Measurements from ENCODE around the gene GALNTL6. TPM values are rescaled to one million over a fixed set of nuclear protein-coding genes. Genes with fewer than 3 reads are reported as not detected.
A peak's percentile ranks its signal among the peaks of the same experiment; 100 is the strongest.

GALNTL6 gene
- total RNA-seq, 1 donor from 2014 or later = 0.61 TPM

DNA sequence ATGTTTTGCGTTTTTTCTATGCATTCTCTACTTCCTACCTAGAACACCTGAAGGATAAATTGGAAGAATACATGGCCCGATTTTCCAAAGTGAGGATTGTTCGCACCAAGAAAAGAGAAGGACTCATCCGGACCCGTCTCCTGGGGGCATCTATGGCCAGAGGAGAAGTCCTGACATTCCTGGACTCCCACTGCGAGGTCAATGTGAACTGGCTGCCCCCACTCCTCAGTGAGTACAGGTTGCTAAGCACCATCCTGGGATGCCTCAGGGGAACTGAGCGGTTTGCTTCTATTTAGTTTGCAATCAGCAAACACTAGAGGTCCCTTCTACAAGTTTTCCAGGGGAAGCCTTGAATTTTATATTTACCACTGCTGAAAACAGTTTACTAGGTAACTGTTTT, 996.1 kb downstream of the GALNTL6 start:
- Histone ChIP-seq H3K4me3 (ENCODE audit: insufficient read depth, low read depth, low read length) (no peak overlapping the region), H3K4me1 (ENCODE audit: insufficient read depth, low read length) (no peaks in the 10 kb centered on the region), H3K36me3 (ENCODE audit: insufficient read depth, low read length) (no peaks in the 10 kb centered on the region), H3K27me3 (ENCODE audit: insufficient read depth, low read length) (no peaks in the 10 kb centered on the region), H2AFZ (ENCODE audit: low read depth, low read length) (no peak overlapping the region), H3K79me2 (ENCODE audit: insufficient read depth, low read length) (no peaks in the 10 kb centered on the region), H3K9ac (ENCODE audit: low read length) (no peak overlapping the region), H3K9me3 (ENCODE audit: insufficient read depth, low read depth, low read length) (no peaks in the 10 kb centered on the region), H3K27ac (ENCODE audit: low read depth, low read length) (no peak overlapping the region), H3K4me2 (ENCODE audit: low read length) (no peak overlapping the region), H4K20me1 (ENCODE audit: insufficient read depth, low read length) (no peaks in the 10 kb centered on the region)
- Mint-ChIP-seq H3K4me3 (ENCODE audit: unreplicated experiment) (no peak overlapping the region), H3K36me3 (ENCODE audit: low read depth, unreplicated experiment) (no peaks in the 10 kb centered on the region), H3K9me3 (ENCODE audit: unreplicated experiment) (no peaks in the 10 kb centered on the region), H3K27me3 (ENCODE audit: low read depth, unreplicated experiment) (no peaks in the 10 kb centered on the region), H3K27ac (ENCODE audit: unreplicated experiment) (no peak overlapping the region), H3K4me1 (ENCODE audit: low read depth, unreplicated experiment) (peaks cover 21% of the 10 kb centered on the region)
- no peak for FAIRE-seq
- no peak for DNase-seq (ENCODE audit: low read depth)
- TF ChIP-seq EZH2 (IDR thresholded peaks at IDR 0.05; ENCODE audit: insufficient read depth, low read length) = no peak
- TF ChIP-seq, protein P1, sequence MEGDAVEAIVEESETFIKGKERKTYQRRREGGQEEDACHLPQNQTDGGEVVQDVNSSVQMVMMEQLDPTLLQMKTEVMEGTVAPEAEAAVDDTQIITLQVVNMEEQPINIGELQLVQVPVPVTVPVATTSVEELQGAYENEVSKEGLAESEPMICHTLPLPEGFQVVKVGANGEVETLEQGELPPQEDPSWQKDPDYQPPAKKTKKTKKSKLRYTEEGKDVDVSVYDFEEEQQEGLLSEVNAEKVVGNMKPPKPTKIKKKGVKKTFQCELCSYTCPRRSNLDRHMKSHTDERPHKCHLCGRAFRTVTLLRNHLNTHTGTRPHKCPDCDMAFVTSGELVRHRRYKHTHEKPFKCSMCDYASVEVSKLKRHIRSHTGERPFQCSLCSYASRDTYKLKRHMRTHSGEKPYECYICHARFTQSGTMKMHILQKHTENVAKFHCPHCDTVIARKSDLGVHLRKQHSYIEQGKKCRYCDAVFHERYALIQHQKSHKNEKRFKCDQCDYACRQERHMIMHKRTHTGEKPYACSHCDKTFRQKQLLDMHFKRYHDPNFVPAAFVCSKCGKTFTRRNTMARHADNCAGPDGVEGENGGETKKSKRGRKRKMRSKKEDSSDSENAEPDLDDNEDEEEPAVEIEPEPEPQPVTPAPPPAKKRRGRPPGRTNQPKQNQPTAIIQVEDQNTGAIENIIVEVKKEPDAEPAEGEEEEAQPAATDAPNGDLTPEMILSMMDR (IDR thresholded peaks at IDR 0.05; ENCODE audit: insufficient read depth, low read depth, low read length) = no peak

DNA sequence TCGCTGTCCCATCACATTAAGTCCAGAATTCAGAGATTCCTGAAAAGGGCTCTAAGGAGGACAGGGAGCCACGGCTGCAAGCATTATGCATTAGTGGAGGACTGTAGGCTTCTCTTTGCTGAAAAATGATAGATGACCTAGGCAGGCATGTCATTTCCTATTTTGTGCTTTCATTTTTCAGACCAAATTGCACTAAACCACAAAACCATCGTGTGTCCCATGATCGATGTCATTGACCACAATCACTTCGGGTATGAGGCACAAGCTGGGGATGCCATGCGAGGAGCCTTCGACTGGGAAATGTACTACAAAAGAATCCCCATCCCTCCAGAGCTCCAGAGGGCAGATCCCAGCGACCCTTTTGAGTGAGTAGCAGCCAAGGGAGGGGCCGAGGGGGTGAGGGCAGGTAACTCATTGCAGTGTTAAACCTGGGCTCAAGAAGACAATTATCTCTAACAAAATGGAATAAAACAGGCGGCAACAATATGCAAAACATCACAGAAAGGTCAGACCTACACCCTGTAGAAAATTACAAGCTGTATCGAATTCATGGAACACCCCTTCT, 1000.2 kb downstream of the GALNTL6 start:
- no peak overlapping the region for H3K4me2 ChIP-seq (ENCODE audit: low read length)
- Mint-ChIP-seq H3K4me3 (ENCODE audit: unreplicated experiment) (no peak overlapping the region), H3K9me3 (ENCODE audit: unreplicated experiment) (no peaks in the 10 kb centered on the region), H3K27me3 (ENCODE audit: low read depth, unreplicated experiment) (no peaks in the 10 kb centered on the region), H3K4me1 (ENCODE audit: low read depth, unreplicated experiment) (peaks cover 21% of the 10 kb centered on the region), H3K36me3 (ENCODE audit: low read depth, unreplicated experiment) (no peaks in the 10 kb centered on the region), H3K27ac (ENCODE audit: unreplicated experiment) (peak overlapping the region; percentile 16)
- H3K36me3 ChIP-seq (ENCODE audit: insufficient read depth, low read length) = no peaks in the 10 kb centered on the region
- H4K20me1 ChIP-seq (ENCODE audit: insufficient read depth, low read length) = no peaks in the 10 kb centered on the region
- FAIRE-seq (no peak), DNase-seq (ENCODE audit: low read depth) (peak; percentile 20)
- no peak overlapping the region for H3K27ac ChIP-seq (ENCODE audit: low read depth, low read length)
- H3K4me3 ChIP-seq (ENCODE audit: insufficient read depth, low read depth, low read length) = no peak overlapping the region
- no peaks in the 10 kb centered on the region for H3K27me3 ChIP-seq (ENCODE audit: insufficient read depth, low read length)
- H3K9ac ChIP-seq (ENCODE audit: low read length) = no peak overlapping the region
- H2AFZ ChIP-seq (ENCODE audit: low read depth, low read length) = no peak overlapping the region
- H3K79me2 ChIP-seq (ENCODE audit: insufficient read depth, low read length) = no peaks in the 10 kb centered on the region
- H3K4me1 ChIP-seq (ENCODE audit: insufficient read depth, low read length) = no peaks in the 10 kb centered on the region
- no peak for TF ChIP-seq EZH2 (IDR thresholded peaks at IDR 0.05; ENCODE audit: insufficient read depth, low read length)
- TF ChIP-seq, protein P1 (IDR thresholded peaks at IDR 0.05; ENCODE audit: insufficient read depth, low read depth, low read length) = no peak
- no peaks in the 10 kb centered on the region for H3K9me3 ChIP-seq (ENCODE audit: insufficient read depth, low read depth, low read length)

DNA sequence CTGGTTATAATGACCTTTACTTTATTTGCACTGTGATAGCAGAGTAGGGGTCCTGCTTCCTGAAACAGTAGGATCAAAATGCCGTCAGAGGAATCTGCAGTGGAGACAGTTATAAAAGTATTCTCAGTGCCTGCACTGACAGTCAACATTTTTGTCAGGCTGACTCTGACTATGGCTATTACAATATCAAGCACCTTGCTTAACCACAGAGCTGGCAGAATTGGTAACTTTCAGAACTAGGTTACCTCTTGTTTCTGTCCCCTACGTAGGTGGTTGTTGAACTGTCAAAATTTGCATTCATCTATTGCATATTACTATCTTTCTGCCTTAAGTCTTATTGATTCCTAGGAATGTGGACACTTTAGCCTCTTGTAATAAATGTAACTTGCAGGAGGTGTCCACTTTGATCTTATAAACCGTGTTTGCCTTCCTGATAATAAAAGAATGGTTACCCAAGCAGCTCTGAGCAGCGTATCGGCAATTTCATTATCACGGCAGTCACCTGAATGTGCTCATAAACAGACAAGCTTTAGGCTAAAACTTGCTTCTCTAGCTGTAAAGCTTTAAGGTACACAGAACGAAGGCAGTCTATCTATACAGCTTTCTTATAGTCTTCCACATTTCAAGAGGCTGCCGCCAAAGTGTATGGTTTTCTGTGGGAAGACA, 1002.4 kb downstream of the GALNTL6 start:
- Mint-ChIP-seq H3K27ac (ENCODE audit: unreplicated experiment) (no peak overlapping the region), H3K9me3 (ENCODE audit: unreplicated experiment) (no peaks in the 10 kb centered on the region), H3K36me3 (ENCODE audit: low read depth, unreplicated experiment) (no peaks in the 10 kb centered on the region), H3K4me3 (ENCODE audit: unreplicated experiment) (no peak overlapping the region), H3K27me3 (ENCODE audit: low read depth, unreplicated experiment) (no peaks in the 10 kb centered on the region), H3K4me1 (ENCODE audit: low read depth, unreplicated experiment) (peaks cover 18% of the 10 kb centered on the region)
- Histone ChIP-seq H3K9ac (ENCODE audit: low read length) (no peak overlapping the region), H3K4me1 (ENCODE audit: insufficient read depth, low read length) (no peaks in the 10 kb centered on the region), H3K79me2 (ENCODE audit: insufficient read depth, low read length) (no peaks in the 10 kb centered on the region), H3K9me3 (ENCODE audit: insufficient read depth, low read depth, low read length) (no peaks in the 10 kb centered on the region), H3K36me3 (ENCODE audit: insufficient read depth, low read length) (no peaks in the 10 kb centered on the region), H2AFZ (ENCODE audit: low read depth, low read length) (no peak overlapping the region), H3K27me3 (ENCODE audit: insufficient read depth, low read length) (no peaks in the 10 kb centered on the region), H4K20me1 (ENCODE audit: insufficient read depth, low read length) (no peaks in the 10 kb centered on the region), H3K4me3 (ENCODE audit: insufficient read depth, low read depth, low read length) (no peak overlapping the region), H3K4me2 (ENCODE audit: low read length) (no peak overlapping the region), H3K27ac (ENCODE audit: low read depth, low read length) (no peak overlapping the region)
- DNase-seq (ENCODE audit: low read depth) = no peak
- FAIRE-seq = no peak
- TF ChIP-seq EZH2 (IDR thresholded peaks at IDR 0.05; ENCODE audit: insufficient read depth, low read length) = no peak
- TF ChIP-seq, protein P1 (IDR thresholded peaks at IDR 0.05; ENCODE audit: insufficient read depth, low read depth, low read length) = no peak
